Liver (tissue), 9 donors: ENCODE results near the gene EPHA5. TPM values are rescaled to one million over a fixed set of nuclear protein-coding genes. Genes with fewer than 3 reads are reported as not detected.

ENCODE experiments used
- DNase-seq: peaks from one replicate; pipeline ENCODE4 v3.0.0-alpha.2; 2017; ENCODE audit warnings: low spot score
- H3K27ac ChIP-seq, 2 donors: one replicate each; pipeline ENCODE4 v1.7.0; 2013; ENCODE audit warnings: inconsistent platforms in 2 of 2, low read length in 2 of 2, control low read depth in 1 of 2, low read depth in 1 of 2, mild to moderate bottlenecking in 1 of 2
- H3K27me3 ChIP-seq, 4 donors: one replicate each; pipeline versions ENCODE4 v1.6.1 to v1.7.0; 2013; ENCODE audit warnings: low read length in 3 of 4, inconsistent platforms in 1 of 4, mild to moderate bottlenecking in 1 of 4, moderate library complexity in 1 of 4; ENCODE audit not compliant: control insufficient read depth in 4 of 4, insufficient read depth in 4 of 4
- H3K36me3 ChIP-seq, 4 donors: one replicate each; pipeline versions ENCODE4 v1.6.1 to v1.7.0; 2013; ENCODE audit warnings: low read length in 3 of 4, mild to moderate bottlenecking in 3 of 4, low read depth in 1 of 4, moderate library complexity in 1 of 4; ENCODE audit not compliant: control insufficient read depth in 4 of 4, insufficient read depth in 3 of 4
- H3K4me1 ChIP-seq, 4 donors: one replicate each; pipeline versions ENCODE4 v1.6.1 to v1.7.0; 2013; ENCODE audit warnings: low read length in 3 of 4, mild to moderate bottlenecking in 3 of 4, moderate library complexity in 1 of 4; ENCODE audit not compliant: control insufficient read depth in 4 of 4, insufficient read depth in 4 of 4
- H3K4me3 ChIP-seq, 3 donors: one replicate each; pipeline versions ENCODE4 v1.6.1 to v1.7.0; 2013; ENCODE audit warnings: low read length in 3 of 3, control low read depth in 1 of 3, low read depth in 1 of 3, mild to moderate bottlenecking in 1 of 3
- H3K9ac ChIP-seq, 2 donors: one replicate each; pipeline ENCODE4 v1.7.0; 2013; ENCODE audit warnings: low read length in 2 of 2, mild to moderate bottlenecking in 2 of 2, moderate library complexity in 2 of 2, control low read depth in 1 of 2, low read depth in 1 of 2
- H3K9me3 ChIP-seq, 4 donors: one replicate each; pipeline versions ENCODE4 v1.6.1 to v1.7.0; 2013; ENCODE audit warnings: low read length in 3 of 4; ENCODE audit not compliant: control insufficient read depth in 4 of 4
- ATF3 ChIP-seq: IDR thresholded peaks from 2 replicates; pipeline ENCODE4 v1.6.1; 2016; ENCODE audit warnings: antibody characterized with exemption
- CTCF ChIP-seq: fragments of 150-350 bp; IDR thresholded peaks from 2 replicates; pipeline ENCODE4 v1.5.1; 2017; ENCODE audit warnings: improper control_type of control experiment, low read depth, low read length; ENCODE audit not compliant: missing input control
- EGR1 ChIP-seq, 2 donors: IDR thresholded peaks; 2 replicates each; pipeline ENCODE4 v1.6.1; 2016 to 2018; ENCODE audit warnings: antibody characterized with exemption in 2 of 2, low read depth in 2 of 2
- FOXA1 ChIP-seq: IDR thresholded peaks from 2 replicates; pipeline ENCODE4 v1.6.1; 2016; ENCODE audit warnings: antibody characterized with exemption
- FOXA2 ChIP-seq: IDR thresholded peaks from 2 replicates; pipeline ENCODE4 v1.6.1; 2016; ENCODE audit warnings: antibody characterized with exemption
- GABPA ChIP-seq, 2 donors: IDR thresholded peaks in 1 of 2; conservative IDR thresholded peaks in 1 of 2; 2 replicates each; pipeline ENCODE4 v1.6.1; 2016; ENCODE audit warnings: antibody characterized with exemption in 2 of 2, mild to moderate bottlenecking in 1 of 2, moderate library complexity in 1 of 2
- HNF4A ChIP-seq, 2 donors: conservative IDR thresholded peaks; 2 replicates each; pipeline ENCODE4 v1.6.1; 2016; ENCODE audit warnings: antibody characterized with exemption in 2 of 2, mild to moderate bottlenecking in 2 of 2
- HNF4G ChIP-seq: IDR thresholded peaks from 2 replicates; pipeline ENCODE4 v1.6.1; 2016; ENCODE audit warnings: antibody characterized with exemption
- JUND ChIP-seq, 2 donors: IDR thresholded peaks; 2 replicates each; pipeline ENCODE4 v1.6.1; 2016; ENCODE audit warnings: antibody characterized with exemption in 2 of 2
- MAX ChIP-seq: IDR thresholded peaks from 2 replicates; pipeline ENCODE4 v1.6.1; 2016; ENCODE audit warnings: antibody characterized with exemption
- NR2F2 ChIP-seq: IDR thresholded peaks from 2 replicates; pipeline ENCODE4 v1.6.1; 2016; ENCODE audit warnings: antibody characterized with exemption
- RAD21 ChIP-seq, 2 donors: IDR thresholded peaks; 2 replicates each; pipeline ENCODE4 v1.6.1; 2016; ENCODE audit warnings: antibody characterized with exemption in 2 of 2, mild to moderate bottlenecking in 2 of 2
- REST ChIP-seq: IDR thresholded peaks from 2 replicates; pipeline ENCODE4 v1.6.1; 2016; ENCODE audit warnings: antibody characterized with exemption, mild to moderate bottlenecking
- RXRA ChIP-seq, 2 donors: IDR thresholded peaks; 2 replicates each; pipeline ENCODE4 v1.6.1; 2017 to 2018; ENCODE audit warnings: antibody characterized with exemption in 2 of 2, mild to moderate bottlenecking in 1 of 2
- SP1 ChIP-seq: IDR thresholded peaks from 2 replicates; pipeline ENCODE4 v1.6.1; 2018; ENCODE audit warnings: antibody characterized with exemption, mild to moderate bottlenecking
- TAF1 ChIP-seq: conservative IDR thresholded peaks from 2 replicates; pipeline ENCODE4 v1.6.1; 2016; ENCODE audit warnings: antibody characterized with exemption, mild to moderate bottlenecking
- YY1 ChIP-seq: IDR thresholded peaks from 2 replicates; pipeline ENCODE4 v1.6.1; 2016; ENCODE audit warnings: antibody characterized with exemption, mild to moderate bottlenecking
- ZBTB33 ChIP-seq: IDR thresholded peaks from 2 replicates; pipeline ENCODE4 v1.6.1; 2016; ENCODE audit warnings: antibody characterized with exemption
- WGBS: extraction: QIAGEN DNeasy Blood & Tissue Kit; methylation state at CpG from one replicate; pipeline ENCODE4 v1.1.7; 2013; 5-methylcytosine and 5-hydroxymethylcytosine counted together
- polyA plus RNA-seq, 2 donors: library from polyadenylated mRNA; stranded (reverse) in 1 of 2; unstranded in 1 of 2; fragments of 200-250 nt in 1 of 2; fragments of >200 nt in 1 of 2; fragmentation: Nextera tagmentation in 1 of 2; extraction: Ambion mirVana in 1 of 2; gene quantifications; one replicate each; pipeline versions ENCODE4 v1.2.1 to v1.2.3, GENCODE V29; 2013 to 2015
- total RNA-seq, 2 donors: library from RNA; depleted of rRNA; stranded (reverse); fragments of >200 nt; gene quantifications; one replicate each; pipeline ENCODE4 v1.2.3, GENCODE V29; 2014
- donor health status: healthy.
- donor health status: healthy.
- donor health status: healthy.
- donor health status: healthy.
- donor health status: healthy.

EPHA5 gene
- total and polyA plus RNA-seq, 4 donors = not detected

GRCh38 chr4:65420036-65420435 lies 250.3 kb downstream of the EPHA5 start:
- Histone ChIP-seq H3K27ac (no peak overlapping the region), H3K4me3 (no peak overlapping the region), H3K9ac (no peak overlapping the region), H3K4me1 (peaks cover 0 to 5% (median 2%) of the 10 kb centered on the region in 4 donors), H3K9me3 (no peaks in the 10 kb centered on the region), H3K36me3 (no peaks in the 10 kb centered on the region), H3K27me3 (no peaks in the 10 kb centered on the region)
- DNase-seq = no peak
- TF ChIP-seq NR2F2 (no peak), ATF3 (no peak), FOXA2 (no peak), ZBTB33 (no peak), GABPA (IDR thresholded peaks at IDR 0.05 in 1 of 2, conservative IDR thresholded peaks at IDR 0.05 in 1 of 2) (no peak), REST (no peak), TAF1 (no peak), HNF4G (no peak), HNF4A (conservative IDR thresholded peaks at IDR 0.05) (no peak), JUND (IDR thresholded peaks at IDR 0.05) (no peak), CTCF (no peak), EGR1 (IDR thresholded peaks at IDR 0.05; ENCODE audit: low read depth in 2 of 2) (no peak), RXRA (IDR thresholded peaks at IDR 0.05) (no peak), RAD21 (IDR thresholded peaks at IDR 0.05) (no peak), MAX (no peak), SP1 (no peak)

GRCh38 chr4:65416891-65417290 lies 253.4 kb downstream of the EPHA5 start:
- Histone ChIP-seq H3K4me1 (peaks cover 0 to 5% (median 2%) of the 10 kb centered on the region in 4 donors), H3K27me3 (no peaks in the 10 kb centered on the region), H3K36me3 (no peaks in the 10 kb centered on the region), H3K4me3 (no peak overlapping the region), H3K27ac (no peak overlapping the region), H3K9ac (no peak overlapping the region), H3K9me3 (no peaks in the 10 kb centered on the region)
- DNase-seq = no peak
- WGBS = 11% methylated on average over 3 of the region's 3 CpGs
- no peak for TF ChIP-seq FOXA1
- no peak for TF ChIP-seq JUND (IDR thresholded peaks at IDR 0.05)
- TF ChIP-seq CTCF = no peak
- peak; percentile 25 to 43 for TF ChIP-seq RXRA (IDR thresholded peaks at IDR 0.05)
- TF ChIP-seq REST = no peak
- no peak for TF ChIP-seq NR2F2
- TF ChIP-seq RAD21 (IDR thresholded peaks at IDR 0.05) = no peak
- no peak for TF ChIP-seq GABPA (IDR thresholded peaks at IDR 0.05 in 1 of 2, conservative IDR thresholded peaks at IDR 0.05 in 1 of 2)
- no peak for TF ChIP-seq HNF4G
- TF ChIP-seq HNF4A (conservative IDR thresholded peaks at IDR 0.05) = peak in 1 of 2 donors; percentile 10
- no peak for TF ChIP-seq YY1
- TF ChIP-seq EGR1 (IDR thresholded peaks at IDR 0.05; ENCODE audit: low read depth in 2 of 2) = no peak
- TF ChIP-seq FOXA2 = peak; percentile 16
